GM21367 (cell line): Measurements from ENCODE around the gene MEIS1.

Experiments used
- ATAC-seq: cut with Tn5 transposase; IDR thresholded peaks from one replicate; pipeline ENCODE4 v1.9.1; 2021; ENCODE audit not compliant: unreplicated experiment

MEIS1 gene

DNA sequence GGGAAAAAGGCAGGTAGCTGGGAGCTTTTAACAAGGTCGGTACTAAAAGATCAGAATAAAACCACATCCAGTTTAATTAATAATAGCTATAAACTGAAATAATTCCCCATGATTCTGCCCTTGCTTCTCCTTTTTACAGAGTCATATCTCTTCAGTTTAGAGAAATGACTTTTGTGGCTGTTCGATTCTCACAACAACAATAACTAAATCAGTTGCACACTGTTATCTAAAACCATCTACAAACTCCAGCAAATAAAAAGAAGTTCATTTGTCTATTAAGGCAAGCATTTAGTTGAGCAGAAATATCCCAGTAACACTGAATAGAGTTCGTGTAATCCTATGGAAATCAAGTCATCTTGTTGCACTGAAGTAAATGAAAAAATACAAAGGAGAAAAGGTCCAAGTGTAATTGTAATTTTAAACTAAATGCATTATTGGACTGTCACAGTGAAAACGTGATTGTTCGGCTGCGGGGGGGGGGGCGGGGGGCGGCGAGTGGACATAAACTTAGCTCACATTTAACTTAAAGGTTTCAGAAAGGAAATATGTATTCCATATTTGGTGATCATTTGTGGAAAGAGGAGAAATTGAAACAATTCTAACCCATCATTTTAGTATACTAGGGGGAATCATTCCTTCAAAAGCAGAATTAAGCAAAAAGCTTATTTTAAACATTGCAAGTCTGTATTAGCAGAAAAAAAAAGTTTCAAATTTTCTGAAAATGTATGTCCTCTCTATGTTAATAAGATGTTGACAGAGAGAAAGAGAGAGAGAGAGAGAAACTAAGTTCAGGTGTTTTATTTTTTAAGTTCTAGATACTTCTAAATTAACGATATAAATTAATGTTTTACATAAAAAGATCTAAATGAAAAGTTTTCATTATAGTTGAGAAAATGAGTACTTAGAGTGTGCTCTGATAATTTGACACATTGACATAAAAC is 144.5 kb downstream of the MEIS1 start:
- ATAC-seq = no peak

DNA sequence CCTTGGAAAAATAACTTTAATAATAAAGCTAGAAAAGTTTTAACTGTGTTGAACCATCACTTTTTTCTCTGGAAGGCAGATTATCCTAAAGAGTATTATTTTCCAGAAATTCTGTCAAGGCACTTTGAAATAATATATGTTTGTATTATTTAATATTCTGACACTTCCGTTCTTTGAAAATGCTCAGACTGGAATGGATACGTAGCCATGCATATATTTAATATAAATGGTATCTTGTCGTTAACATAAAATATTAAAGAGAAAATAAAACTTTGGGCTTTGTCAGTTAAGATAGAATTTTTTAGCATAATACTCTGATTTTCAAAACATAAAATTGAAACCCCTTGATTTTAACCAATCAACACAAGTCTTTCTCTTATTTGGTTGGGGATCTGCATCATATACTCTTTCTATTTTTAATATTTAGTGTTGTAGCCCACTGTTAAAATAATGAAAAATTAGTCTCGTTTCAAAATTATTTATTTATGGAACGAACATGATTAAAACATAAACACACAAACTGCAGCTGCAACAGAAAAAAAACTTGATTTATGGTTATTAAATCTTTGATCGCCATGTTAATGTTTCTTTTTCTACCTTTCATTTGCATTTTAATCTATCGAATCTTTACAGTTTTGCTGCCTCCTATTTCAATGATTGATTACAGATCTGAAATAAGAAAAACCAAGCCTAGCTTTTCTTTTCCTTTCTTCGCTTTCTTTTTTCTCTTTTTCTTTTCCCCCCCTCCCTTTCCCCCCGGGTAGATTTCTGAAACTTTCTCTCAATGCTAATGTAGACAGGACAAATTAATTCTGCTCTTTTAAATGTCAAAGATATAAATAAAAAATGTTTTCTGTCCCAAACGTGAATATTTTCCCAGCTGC is 145.5 kb downstream of the MEIS1 start:
- ATAC-seq = no peak

DNA sequence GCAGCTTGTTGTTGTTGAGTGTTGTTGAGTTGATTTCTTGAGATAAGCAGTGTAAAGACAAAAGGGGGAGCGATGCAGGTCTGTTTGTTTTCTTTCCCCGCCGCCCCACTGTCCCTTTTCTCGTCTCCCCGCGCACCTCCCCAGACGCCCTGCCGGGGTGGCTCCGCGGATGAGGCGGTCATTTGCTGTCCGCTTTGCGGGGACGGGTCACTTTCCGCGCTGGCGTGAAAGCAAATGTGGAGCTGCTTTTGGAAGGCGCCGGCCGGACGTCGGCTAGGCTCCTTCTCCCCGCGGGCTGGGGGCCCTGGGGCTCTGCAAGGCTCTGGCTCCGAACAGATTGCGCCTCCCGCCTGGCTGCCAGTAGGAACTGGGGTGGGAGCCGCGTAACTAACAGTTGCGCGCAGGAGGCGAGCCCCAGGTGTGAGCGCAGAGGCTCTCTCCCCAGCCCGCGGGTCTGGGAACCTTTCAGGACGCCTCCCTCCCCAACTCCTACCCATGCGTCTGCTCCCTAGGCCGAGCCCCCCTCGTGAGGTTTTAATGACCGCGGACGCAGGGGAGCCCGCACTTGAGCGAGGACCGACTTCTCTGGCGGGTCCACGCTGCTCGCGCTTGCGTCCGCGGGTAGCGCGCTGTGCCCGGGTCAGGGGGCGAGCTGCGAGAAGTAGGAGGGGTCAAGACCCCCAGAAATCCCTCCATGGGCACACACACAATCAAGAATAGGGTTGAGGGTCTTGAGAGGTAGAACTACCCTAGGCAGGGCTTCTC is 146.6 kb downstream of the MEIS1 start:
- ATAC-seq = no peak

DNA sequence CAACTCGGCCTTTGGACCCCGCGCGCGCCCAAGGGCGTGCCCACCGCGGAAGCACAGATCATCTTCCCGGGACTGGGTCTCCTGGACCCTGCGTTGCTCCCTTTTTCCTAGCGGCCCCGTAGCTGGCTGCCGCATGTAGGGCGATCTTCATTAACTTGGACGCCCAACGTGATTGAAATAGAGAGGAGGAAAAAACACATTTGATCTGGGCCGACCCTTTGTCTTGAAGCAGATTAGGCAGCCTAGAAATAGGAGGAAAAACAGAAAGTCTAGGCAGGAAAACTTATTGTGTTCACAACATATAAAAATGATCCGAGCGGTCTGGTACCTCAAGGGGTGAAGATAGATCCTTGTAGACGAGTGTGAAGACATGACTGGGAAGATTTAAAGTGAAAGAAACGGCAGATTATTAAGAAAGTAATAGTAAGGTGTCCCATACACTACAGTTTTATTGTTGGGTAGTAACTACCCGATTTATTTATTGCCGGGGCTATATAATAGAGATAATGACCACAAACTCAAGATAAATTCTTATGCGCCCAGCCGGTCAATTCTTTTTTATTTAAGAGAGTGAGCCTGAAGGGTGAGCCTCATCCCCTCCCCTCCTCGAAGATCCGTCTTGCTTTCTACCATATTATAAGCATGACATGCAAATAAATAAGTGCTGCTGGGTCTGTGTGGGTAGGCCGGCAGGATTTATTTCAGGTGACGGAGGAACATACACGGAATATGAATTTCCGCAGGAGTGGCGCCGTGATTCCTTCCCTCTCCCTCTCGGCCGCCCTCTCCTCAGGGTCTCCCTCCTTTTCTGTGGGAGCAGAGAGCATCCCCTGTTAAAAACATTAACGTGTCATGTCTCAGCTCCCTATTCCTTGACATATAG is 147.4 kb downstream of the MEIS1 start:
- no peak for ATAC-seq

DNA sequence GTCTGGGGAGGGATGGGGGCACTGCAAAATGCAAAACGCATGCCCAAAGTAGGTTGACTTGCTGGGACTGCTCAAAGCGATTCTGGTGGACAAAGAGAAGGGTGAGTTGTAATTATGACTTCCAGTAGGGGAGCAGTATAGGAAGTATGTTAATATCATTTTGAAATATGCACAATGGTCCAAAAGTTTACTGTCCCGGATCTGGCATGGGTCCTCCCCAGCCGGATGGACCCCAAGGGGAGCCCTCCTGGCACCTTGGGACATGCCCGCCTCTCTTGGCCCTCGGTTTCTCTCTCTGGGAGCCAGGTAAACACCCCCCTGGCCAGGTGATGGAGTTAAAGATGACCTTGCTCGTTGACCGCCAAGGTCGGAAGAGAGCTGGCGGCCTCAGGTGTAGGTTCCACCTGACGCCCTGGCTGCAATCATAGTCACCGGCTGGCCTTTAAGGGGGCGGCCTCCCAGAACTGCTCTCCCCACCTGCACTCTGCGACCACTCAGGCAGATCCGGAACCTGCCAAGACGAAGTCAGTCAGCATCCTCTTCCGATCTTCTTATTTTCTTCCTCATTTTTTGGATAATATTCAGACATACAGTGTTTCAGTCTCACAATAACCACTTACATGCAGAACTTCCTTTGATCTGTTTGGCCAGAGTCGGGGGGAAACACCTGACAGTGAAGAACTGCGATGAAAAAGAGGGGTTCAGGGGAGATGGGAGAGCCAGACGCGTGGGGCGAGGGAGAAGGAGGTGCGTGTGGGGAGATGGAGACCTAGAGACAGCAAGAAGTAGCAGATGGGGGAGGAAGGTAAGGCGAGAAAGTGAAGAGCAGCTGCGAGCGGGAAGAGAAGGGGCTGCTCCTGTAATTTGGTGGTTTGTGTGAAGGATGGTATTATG is 148.3 kb downstream of the MEIS1 start:
- no peak for ATAC-seq

DNA sequence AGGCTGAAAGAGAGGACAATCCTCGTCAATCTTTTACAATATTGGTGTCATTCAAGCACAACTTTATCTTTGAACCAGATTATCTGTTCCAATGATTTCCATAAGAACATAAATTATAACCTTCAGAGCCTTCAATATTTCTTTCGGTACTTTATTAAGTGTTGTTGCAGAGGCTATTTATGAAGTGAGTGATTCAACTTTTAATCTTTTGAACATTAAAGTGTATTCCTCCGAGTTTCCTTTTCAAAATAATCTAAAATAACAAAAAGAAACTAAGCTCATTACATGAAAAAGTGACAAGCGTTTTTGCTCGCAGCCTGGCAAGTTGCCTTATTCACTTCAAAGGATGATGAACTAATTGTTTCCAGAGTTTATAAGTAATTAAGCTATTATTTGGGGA is 149.0 kb downstream of the MEIS1 start:
- ATAC-seq = no peak

DNA sequence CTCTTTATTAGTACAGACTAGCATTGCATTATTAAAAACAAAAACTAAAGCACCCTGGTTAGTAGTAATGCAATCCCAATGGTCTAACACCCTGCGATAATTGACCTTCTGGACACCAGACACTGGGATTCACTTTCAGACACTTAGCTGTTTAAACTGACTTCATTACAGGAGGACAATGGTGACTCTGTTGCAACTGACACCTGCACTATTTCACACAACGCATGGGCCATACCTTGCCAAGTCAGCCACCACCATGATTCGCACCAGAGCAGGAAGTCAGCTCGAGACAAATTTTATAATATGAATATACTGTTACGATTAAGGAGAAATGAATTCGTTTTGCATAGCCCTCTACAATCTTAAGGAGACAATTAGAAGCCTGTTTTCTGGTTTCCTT is 150.7 kb downstream of the MEIS1 start:
- no peak for ATAC-seq

DNA sequence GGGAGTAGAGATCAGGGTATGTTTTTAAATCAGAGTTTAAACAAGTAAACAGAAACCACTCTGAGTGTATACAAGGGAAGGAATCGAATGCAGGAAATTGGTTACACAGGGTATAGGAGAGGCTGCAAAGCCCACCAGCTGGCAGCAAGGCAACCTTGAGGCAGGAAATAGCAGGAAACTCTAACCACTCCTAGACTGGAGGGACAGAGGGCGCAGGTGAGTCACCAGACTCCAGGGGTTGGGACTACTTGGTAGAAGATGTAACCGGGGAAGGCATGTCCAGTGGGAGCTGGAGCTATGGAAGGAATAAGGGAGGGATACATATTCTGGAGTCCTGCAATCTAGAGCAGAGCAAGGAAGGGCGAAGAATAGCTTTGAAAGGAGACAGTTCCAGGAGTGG is 152.3 kb downstream of the MEIS1 start:
- no peak for ATAC-seq

DNA sequence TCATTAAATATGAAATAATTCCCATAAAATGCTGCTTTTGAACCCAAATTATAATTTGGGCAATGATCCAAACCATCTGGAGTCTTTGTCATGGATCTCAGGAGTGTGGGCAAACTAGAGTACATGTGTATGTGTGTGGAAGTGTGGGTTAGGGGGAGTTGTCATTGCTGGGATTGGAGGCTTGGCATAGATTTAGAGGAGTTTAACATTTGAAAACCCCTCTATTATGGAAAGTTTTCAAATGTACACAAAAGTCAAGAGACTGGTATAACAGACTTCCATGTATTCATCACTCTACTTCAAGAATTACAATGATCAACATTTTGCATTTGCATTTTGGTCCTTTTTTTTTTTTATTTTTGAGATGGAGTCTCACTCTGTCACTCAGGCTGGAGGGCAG is 159.1 kb downstream of the MEIS1 start:
- ATAC-seq = no peak

DNA sequence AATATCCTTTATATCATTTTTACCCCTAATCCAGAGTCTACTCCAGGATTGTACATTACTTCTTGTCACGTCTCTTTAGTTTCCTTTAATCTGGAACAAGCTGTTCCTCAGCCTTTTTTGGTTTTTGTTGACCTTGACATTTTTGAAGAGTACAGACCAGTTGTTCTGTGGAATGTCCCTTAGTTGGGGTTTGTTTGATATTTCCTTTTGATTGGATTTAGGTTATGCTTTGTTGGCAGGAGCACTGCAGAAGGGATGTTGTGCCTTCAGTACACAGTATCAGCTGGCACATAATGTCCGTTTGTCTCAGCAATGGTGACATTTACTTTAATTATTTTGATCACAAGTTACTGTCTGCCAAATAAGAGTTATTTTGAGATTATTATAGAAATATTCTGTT is 160.6 kb downstream of the MEIS1 start:
- no peak for ATAC-seq

DNA sequence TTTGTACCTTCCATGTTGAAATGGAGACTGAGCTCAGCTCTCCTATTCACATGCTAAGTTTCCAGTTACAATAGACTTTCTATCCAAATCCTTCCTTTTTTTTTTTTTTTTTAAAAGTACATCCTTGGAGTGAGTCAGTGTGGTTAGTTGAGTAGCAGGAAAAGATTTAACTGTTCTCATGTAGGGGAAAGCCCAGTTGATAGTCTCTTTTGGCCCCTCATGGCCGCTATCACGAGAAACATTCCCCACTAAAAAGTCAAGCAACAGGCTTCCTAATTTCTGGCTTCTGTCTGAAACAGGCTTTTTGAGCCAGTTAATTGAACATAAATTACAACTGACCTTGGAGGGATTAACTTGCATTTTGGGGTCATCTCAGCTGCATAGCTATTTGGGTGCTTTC is 161.3 kb downstream of the MEIS1 start:
- no peak for ATAC-seq

DNA sequence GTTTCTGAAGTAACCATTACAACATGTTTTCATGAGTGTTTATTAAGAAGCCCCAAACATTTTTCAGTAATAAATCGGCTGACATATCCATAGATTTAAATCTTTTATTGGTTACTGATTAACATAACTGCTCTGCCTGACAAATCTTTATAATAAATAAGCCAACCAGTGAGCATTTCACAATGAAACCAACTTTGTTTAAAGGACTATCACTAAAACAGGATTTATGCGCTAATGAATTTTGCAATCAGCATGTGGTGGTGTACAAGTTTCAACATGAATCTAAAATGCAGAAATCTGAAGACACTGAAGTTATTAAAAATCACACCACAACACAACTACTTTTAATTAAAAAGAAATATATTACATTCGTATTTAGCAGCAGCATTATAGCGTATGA is 166.7 kb downstream of the MEIS1 start:
- no peak for ATAC-seq

DNA sequence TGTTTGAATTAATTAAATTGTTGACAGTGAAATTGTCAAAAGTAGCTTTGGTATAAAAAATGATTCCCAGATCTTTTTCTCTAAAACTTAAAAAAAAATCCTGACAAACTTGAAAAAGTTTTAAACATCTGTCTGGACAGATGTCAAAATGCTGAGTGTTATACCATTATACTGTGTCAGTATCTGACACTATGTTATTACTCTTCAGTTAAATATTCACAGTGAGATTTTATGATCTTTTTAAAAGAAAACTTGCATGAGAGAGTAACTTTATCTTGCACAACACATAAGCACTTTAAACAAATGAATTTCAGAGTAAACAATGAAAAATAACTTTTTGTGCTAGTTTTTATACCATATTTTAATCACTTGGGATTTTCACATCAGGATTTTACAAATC is 167.4 kb downstream of the MEIS1 start:
- no peak for ATAC-seq

DNA sequence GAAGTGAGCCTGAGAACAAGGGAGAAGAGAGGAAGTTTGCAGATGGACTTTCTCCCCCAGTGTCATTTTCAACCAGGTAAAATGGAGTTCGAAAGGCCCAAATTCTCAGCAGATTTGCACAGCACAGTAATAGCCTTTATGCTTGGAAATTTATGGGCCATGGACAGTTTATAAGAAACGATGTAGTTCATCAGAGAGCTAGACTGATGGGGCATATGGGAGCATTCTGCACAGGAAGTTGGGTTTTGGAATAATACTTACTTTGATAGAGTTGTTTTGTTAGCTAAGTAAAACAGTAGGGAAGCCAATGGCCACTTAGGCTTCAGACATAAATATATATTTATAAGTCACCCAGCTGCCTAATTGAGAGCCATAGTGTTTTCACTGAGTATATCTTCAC is 169.4 kb downstream of the MEIS1 start:
- no peak for ATAC-seq

DNA sequence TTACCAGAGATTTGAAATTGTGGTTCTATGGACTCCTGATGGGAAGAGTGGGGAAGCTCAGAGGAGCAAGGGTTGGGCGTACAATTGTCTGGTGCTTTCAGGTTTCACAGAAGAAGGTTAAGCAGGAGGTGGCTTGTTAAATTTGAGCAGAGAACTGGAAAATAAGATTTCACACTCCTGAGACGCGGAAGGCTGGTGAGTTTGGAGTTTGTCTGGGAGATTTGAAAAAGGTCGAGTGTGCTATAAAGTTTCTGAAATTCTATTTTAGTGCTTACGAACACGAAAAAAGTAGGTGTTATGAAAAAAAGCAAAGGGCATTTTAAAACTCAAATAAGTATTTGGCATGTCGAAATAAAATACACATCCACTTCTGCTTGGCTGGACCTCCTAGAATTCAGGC is 170.1 kb downstream of the MEIS1 start:
- ATAC-seq = no peak

DNA sequence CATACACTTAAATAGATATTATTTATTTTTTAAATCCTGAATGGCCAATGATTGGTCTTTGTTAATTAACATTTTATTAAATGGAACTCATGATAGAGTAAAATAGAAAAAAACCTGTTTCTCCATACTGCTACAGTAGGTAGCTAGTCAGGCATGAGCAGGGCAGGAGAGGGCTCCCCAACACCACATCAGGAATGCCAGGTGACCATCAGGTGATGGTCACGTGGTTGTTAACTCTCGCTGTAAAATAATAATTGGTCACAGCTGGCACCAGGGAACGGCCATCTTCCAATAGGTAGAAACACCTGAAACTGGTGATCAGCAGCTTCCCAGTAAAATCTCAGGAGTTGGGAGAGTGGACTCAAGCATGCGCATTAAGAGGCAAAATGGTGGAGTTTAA is 172.2 kb downstream of the MEIS1 start:
- no peak for ATAC-seq
